Measurements from ENCODE around the gene SH3BP5.

DNA sequence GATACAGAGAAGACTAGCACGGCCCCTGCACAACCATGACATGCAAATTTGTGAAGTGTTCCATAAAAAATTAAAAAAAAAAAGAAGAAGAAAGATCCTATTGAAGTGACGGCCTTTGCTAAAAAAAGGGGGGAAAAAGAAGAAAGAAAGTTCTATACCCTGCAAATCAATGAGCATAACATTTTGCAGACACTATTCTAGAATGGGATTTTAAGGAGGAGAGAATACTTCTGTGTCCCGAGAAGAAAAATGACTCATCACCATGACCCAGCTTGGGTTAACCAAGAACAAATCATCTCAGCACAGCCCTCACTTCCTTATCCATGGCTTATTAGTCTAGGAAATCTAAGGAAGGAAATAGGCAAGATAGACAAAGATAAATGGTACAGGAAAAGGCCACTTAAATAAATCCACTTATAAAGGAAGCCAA is 7.4 kb upstream of the SH3BP5 start:
- TF ChIP-seq, protein P1, sequence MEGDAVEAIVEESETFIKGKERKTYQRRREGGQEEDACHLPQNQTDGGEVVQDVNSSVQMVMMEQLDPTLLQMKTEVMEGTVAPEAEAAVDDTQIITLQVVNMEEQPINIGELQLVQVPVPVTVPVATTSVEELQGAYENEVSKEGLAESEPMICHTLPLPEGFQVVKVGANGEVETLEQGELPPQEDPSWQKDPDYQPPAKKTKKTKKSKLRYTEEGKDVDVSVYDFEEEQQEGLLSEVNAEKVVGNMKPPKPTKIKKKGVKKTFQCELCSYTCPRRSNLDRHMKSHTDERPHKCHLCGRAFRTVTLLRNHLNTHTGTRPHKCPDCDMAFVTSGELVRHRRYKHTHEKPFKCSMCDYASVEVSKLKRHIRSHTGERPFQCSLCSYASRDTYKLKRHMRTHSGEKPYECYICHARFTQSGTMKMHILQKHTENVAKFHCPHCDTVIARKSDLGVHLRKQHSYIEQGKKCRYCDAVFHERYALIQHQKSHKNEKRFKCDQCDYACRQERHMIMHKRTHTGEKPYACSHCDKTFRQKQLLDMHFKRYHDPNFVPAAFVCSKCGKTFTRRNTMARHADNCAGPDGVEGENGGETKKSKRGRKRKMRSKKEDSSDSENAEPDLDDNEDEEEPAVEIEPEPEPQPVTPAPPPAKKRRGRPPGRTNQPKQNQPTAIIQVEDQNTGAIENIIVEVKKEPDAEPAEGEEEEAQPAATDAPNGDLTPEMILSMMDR (conservative IDR thresholded peaks at IDR 0.05; ENCODE audit: low read length): no peak
- TF ChIP-seq EZH2phosphoT487 (IDR thresholded peaks at IDR 0.05; ENCODE audit: borderline replicate concordance, low read depth, low read length): no peak
